SK-N-SH treated with all-trans-retinoic acid at 6 μM for 48 hours (cell line): ENCODE data around the gene TTC28.
"Not testable (repeated sequence)": the region's sequence is repeated elsewhere in the genome, so short reads cannot be mapped to it uniquely, and the experiment has no call there.

Experiments used
- ATAC-seq: fragments of 200-7000 bp; cut with Tn5 transposase; 3 replicates; pipeline ENCODE4 v1.9.1; 2020; ENCODE audit warnings: mild to moderate bottlenecking, moderate library complexity
- ARNTL ChIP-seq: fragments of 450-650 bp; formaldehyde crosslinking; IDR thresholded peaks from 2 replicates; pipeline ENCODE4 v1.5.0; 2020; ENCODE audit warnings: low read depth, mild to moderate bottlenecking, moderate library complexity, borderline replicate concordance
- BACH2 ChIP-seq: fragments of 250-450 bp; sonication (Bioruptor Pico); IDR thresholded peaks from 2 replicates; pipeline ENCODE4 v1.9.0; 2021; ENCODE audit warnings: mild to moderate bottlenecking, borderline replicate concordance
- CSRNP3 ChIP-seq: fragments of 250-450 bp; sonication (Bioruptor Pico); IDR thresholded peaks from 2 replicates; pipeline ENCODE4 v1.5.1; 2021; ENCODE audit warnings: mild to moderate bottlenecking, moderate library complexity
- ESRRG ChIP-seq: fragments of 250-450 bp; sonication (Bioruptor Pico); IDR thresholded peaks from 2 replicates; pipeline ENCODE4 v1.6.1; 2021; ENCODE audit warnings: mild to moderate bottlenecking
- GLIS3 ChIP-seq: fragments of 250-450 bp; sonication (Bioruptor Pico); IDR thresholded peaks from 2 replicates; pipeline ENCODE4 v1.5.0; 2020; ENCODE audit warnings: mild to moderate bottlenecking, moderate library complexity
- ISL1 ChIP-seq: fragments of 250-450 bp; sonication (Bioruptor Pico); IDR thresholded peaks from 2 replicates; pipeline ENCODE4 v2.1.2; 2022; ENCODE audit warnings: mild to moderate bottlenecking, moderate library complexity
- OSR1 ChIP-seq: fragments of 250-450 bp; sonication (Bioruptor Pico); IDR thresholded peaks from 2 replicates; pipeline ENCODE4 v1.8.0; 2022; ENCODE audit warnings: moderate library complexity, mild to moderate bottlenecking, inconsistent platforms
- POU6F1 ChIP-seq: fragments of 250-450 bp; sonication (Bioruptor Pico); IDR thresholded peaks from 2 replicates; pipeline ENCODE4 v1.8.0; 2021; ENCODE audit warnings: low read depth, mild to moderate bottlenecking, moderate library complexity, borderline replicate concordance
- SNAI2 ChIP-seq: fragments of 250-450 bp; sonication (Bioruptor Pico); IDR thresholded peaks from 2 replicates; pipeline ENCODE4 v1.5.0; 2020; ENCODE audit warnings: mild to moderate bottlenecking, moderate library complexity
- TCF4 ChIP-seq: fragments of 250-450 bp; sonication (Bioruptor Pico); IDR thresholded peaks from 2 replicates; pipeline ENCODE4 v1.8.0; 2021; ENCODE audit warnings: mild to moderate bottlenecking, moderate library complexity, borderline replicate concordance
- TOX ChIP-seq: fragments of 250-450 bp; sonication (Bioruptor Pico); IDR thresholded peaks from 2 replicates; pipeline ENCODE4 v1.8.0; 2021; ENCODE audit warnings: mild to moderate bottlenecking, moderate library complexity, borderline replicate concordance
- TSHZ2 ChIP-seq: fragments of 250-450 bp; sonication (Bioruptor Pico); IDR thresholded peaks from 2 replicates; pipeline ENCODE4 v1.5.0; 2020; ENCODE audit warnings: mild to moderate bottlenecking, moderate library complexity
- ZC3H10 ChIP-seq: fragments of 250-450 bp; sonication (Bioruptor Pico); IDR thresholded peaks from 2 replicates; pipeline ENCODE4 v1.5.1; 2021; ENCODE audit warnings: mild to moderate bottlenecking, moderate library complexity
- ZFP3 ChIP-seq: fragments of 250-450 bp; sonication (Bioruptor Pico); IDR thresholded peaks from 2 replicates; pipeline ENCODE4 v1.5.0; 2020; ENCODE audit warnings: mild to moderate bottlenecking, moderate library complexity
- ZNF565 ChIP-seq: fragments of 450-650 bp; formaldehyde crosslinking; conservative IDR thresholded peaks from 2 replicates; pipeline ENCODE4 v1.5.0; 2020; ENCODE audit warnings: low read depth, mild to moderate bottlenecking, moderate library complexity
- ZNF70 ChIP-seq: fragments of 450-650 bp; formaldehyde crosslinking; IDR thresholded peaks from 2 replicates; pipeline ENCODE4 v1.5.0; 2020; ENCODE audit warnings: mild to moderate bottlenecking, moderate library complexity
- ZNF8 ChIP-seq: fragments of 450-650 bp; formaldehyde crosslinking; IDR thresholded peaks from 2 replicates; pipeline ENCODE4 v1.5.0; 2020; ENCODE audit warnings: mild to moderate bottlenecking, moderate library complexity

Gene TTC28

GRCh38 chr22:28369854-28370253 is 309.8 kb downstream of the TTC28 start:
- no peak for TF ChIP-seq TOX (CRISPR knock-in tag)
- no peak for TF ChIP-seq ARNTL (CRISPR knock-in tag)
- TF ChIP-seq POU6F1 = no peak
- TF ChIP-seq ZNF70 (CRISPR knock-in tag) = no peak
- no peak for TF ChIP-seq ISL1 (CRISPR knock-in tag)
- no peak for TF ChIP-seq ZNF8 (CRISPR knock-in tag)
- no peak for TF ChIP-seq ZNF565 (CRISPR knock-in tag)
- no peak for TF ChIP-seq ZFP3
- ATAC-seq = no peak

- TF ChIP-seq CSRNP3 (CRISPR knock-in tag) (no peak), ZNF8 (CRISPR knock-in tag) (no peak), ZNF565 (CRISPR knock-in tag) (no peak), BACH2 (CRISPR knock-in tag) (no peak)
- no peak for ATAC-seq
These were observed 312.8 kb downstream of the TTC28 start for GRCh38 chr22:28366856-28367255.

GRCh38 chr22:28365371-28365770 is 314.3 kb downstream of the TTC28 start:
- ATAC-seq = no peak
- TF ChIP-seq TOX (CRISPR knock-in tag) = no peak
- no peak for TF ChIP-seq POU6F1
- TF ChIP-seq, all 23 proteins: peak for 0

- not testable (repeated sequence) for ATAC-seq
These were observed 315.5 kb downstream of the TTC28 start for GRCh38 chr22:28364105-28364504.

GRCh38 chr22:28360939-28361338 is 318.7 kb downstream of the TTC28 start:
- ATAC-seq = no peak
- TF ChIP-seq TSHZ2 (CRISPR knock-in tag) (no peak), TOX (CRISPR knock-in tag) (no peak), TCF4 (CRISPR knock-in tag) (no peak), OSR1 (CRISPR knock-in tag) (no peak)

GRCh38 chr22:28358312-28358711 is 321.3 kb downstream of the TTC28 start:
- ATAC-seq = no peak
- no peak for TF ChIP-seq SNAI2 (CRISPR knock-in tag)
- no peak for TF ChIP-seq ZC3H10 (CRISPR knock-in tag)
- TF ChIP-seq TOX (CRISPR knock-in tag) = no peak
- TF ChIP-seq GLIS3 (CRISPR knock-in tag) = no peak
- no peak for TF ChIP-seq POU6F1
- no peak for TF ChIP-seq ESRRG (CRISPR knock-in tag)
